Measurements from ENCODE around the gene EPDR1. TPM values are rescaled to one million over a fixed set of nuclear protein-coding genes. Genes with fewer than 3 reads are reported as not detected.
"Not testable (repeated sequence)": the region's sequence is repeated elsewhere in the genome, so short reads cannot be mapped to it uniquely, and the experiment has no call there.

EPDR1 gene
- total RNA-seq, 1 experiment from 2014 or later: 5.3 TPM

- no peak for DNase-seq
- Mint-ChIP-seq H3K36me3 (ENCODE audit: insufficient read depth in 1 of 3, low read depth in 3 of 3) (no peaks in the 10 kb centered on the region), H3K27ac (no peak overlapping the region), H3K4me3 (no peak overlapping the region), H3K9me3 (no peaks in the 10 kb centered on the region), H3K27me3 (ENCODE audit: low read depth) (no peaks in the 10 kb centered on the region; the same call in 1 of the 2 replicates), H3K4me1 (peaks cover 7% of the 10 kb centered on the region in 2 experiments; a peak in 1 of 4 replicates)
- Histone ChIP-seq H3K27ac (ENCODE audit: insufficient read length, low read depth, low read length) (no peak overlapping the region), H3K9ac (ENCODE audit: extremely low read depth, insufficient read length, low read length) (no peak overlapping the region), H3K23ac (ENCODE audit: insufficient read length, low read depth, low read length) (no peak overlapping the region), H2BK15ac (ENCODE audit: low read depth, low read length) (no peak overlapping the region), H4K91ac (ENCODE audit: insufficient read length, low read depth, low read length) (no peak overlapping the region), H4K5ac (ENCODE audit: insufficient read length, low read depth, low read length) (no peak overlapping the region), H3K18ac (ENCODE audit: insufficient read length, low read depth, low read length) (no peak overlapping the region), H3K79me1 (ENCODE audit: insufficient read depth, low read depth, low read length, poor library complexity, severe bottlenecking) (no peaks in the 10 kb centered on the region), H3K9me3 (ENCODE audit: control insufficient read depth, low read depth, low read length) (no peaks in the 10 kb centered on the region), H3K79me2 (ENCODE audit: insufficient read depth, low read length) (no peaks in the 10 kb centered on the region), H4K8ac (replicated peaks; ENCODE audit: insufficient read length, low read depth, low read length) (no peak overlapping the region), H3K14ac (ENCODE audit: insufficient read depth, low read length) (no peak overlapping the region), H2AFZ (ENCODE audit: low read length) (no peak overlapping the region), H2BK5ac (ENCODE audit: insufficient read length, low read length) (no peak overlapping the region), H2BK12ac (ENCODE audit: insufficient read length, low read depth, low read length) (no peak overlapping the region), H3K27me3 (ENCODE audit: insufficient read depth, low read length) (no peaks in the 10 kb centered on the region), H3K4me2 (ENCODE audit: insufficient read depth, insufficient read length, low read length) (no peak overlapping the region), H3K4me1 (ENCODE audit: insufficient read depth, low read length) (no peaks in the 10 kb centered on the region), H3K56ac (ENCODE audit: insufficient read length, low read depth, low read length) (no peak overlapping the region), H3K4ac (ENCODE audit: low read depth, low read length) (no peak overlapping the region), H4K20me1 (ENCODE audit: control insufficient read depth, insufficient read depth, insufficient read length) (no peaks in the 10 kb centered on the region), H3T11ph (ENCODE audit: low read length) (no peak overlapping the region), H2BK120ac (ENCODE audit: low read depth, low read length, poor library complexity, severe bottlenecking) (no peak overlapping the region), H3K23me2 (ENCODE audit: insufficient read length, low read depth, low read length, poor library complexity, severe bottlenecking) (no peaks in the 10 kb centered on the region), H2AK5ac (ENCODE audit: insufficient read length, low read length) (no peak overlapping the region), H2BK20ac (ENCODE audit: low read depth, low read length, poor library complexity, severe bottlenecking) (no peak overlapping the region)
- no CpG with 5 or more reads among the region's 2 CpGs for WGBS (ENCODE audit: extremely low coverage, insufficient read length, low lambda C conversion rate)
- no peak for TF ChIP-seq CTCF (conservative IDR thresholded peaks at IDR 0.05)
Observed at GRCh38 chr7:37952240-37952639, 31.8 kb downstream of the EPDR1 start.

DNA sequence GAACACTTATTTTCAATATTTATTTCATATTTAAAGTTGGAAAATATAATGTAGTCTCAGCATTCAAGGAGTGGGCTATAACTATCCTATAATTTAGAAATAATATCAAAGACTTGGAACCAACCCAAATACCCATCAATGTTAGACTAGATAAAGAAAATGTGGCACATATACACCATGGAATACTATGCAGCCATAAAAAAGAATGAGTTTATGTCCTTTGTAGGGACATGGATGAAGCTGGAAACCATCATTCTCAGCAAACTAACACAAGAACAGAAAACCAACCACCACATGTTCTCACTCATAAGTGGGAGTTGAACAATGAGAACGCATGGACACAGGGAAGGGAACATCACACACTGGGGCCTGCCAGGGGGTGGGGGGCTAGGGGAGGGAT, 33.8 kb downstream of the EPDR1 start:
- H3K9me3 Mint-ChIP-seq; H2BK12ac ChIP-seq (ENCODE audit: insufficient read length, low read depth, low read length); H3K9me3 ChIP-seq (ENCODE audit: control insufficient read depth, low read depth, low read length); H4K20me1 ChIP-seq (ENCODE audit: control insufficient read depth, insufficient read depth, insufficient read length); H3K4ac ChIP-seq (ENCODE audit: low read depth, low read length); H3K79me1 ChIP-seq (ENCODE audit: insufficient read depth, low read depth, low read length, poor library complexity, severe bottlenecking); DNase-seq; H3T11ph ChIP-seq (ENCODE audit: low read length); H3K23ac ChIP-seq (ENCODE audit: insufficient read length, low read depth, low read length); H2BK20ac ChIP-seq (ENCODE audit: low read depth, low read length, poor library complexity, severe bottlenecking); H3K36me3 Mint-ChIP-seq (ENCODE audit: insufficient read depth in 1 of 3, low read depth in 3 of 3); H3K4me3 Mint-ChIP-seq; H3K27me3 ChIP-seq (ENCODE audit: insufficient read depth, low read length); H2BK15ac ChIP-seq (ENCODE audit: low read depth, low read length); H3K79me2 ChIP-seq (ENCODE audit: insufficient read depth, low read length); H2BK5ac ChIP-seq (ENCODE audit: insufficient read length, low read length); H4K8ac ChIP-seq (replicated peaks; ENCODE audit: insufficient read length, low read depth, low read length); H3K9ac ChIP-seq (ENCODE audit: extremely low read depth, insufficient read length, low read length); H3K18ac ChIP-seq (ENCODE audit: insufficient read length, low read depth, low read length); H2AFZ ChIP-seq (ENCODE audit: low read length); H4K91ac ChIP-seq (ENCODE audit: insufficient read length, low read depth, low read length); H3K27ac ChIP-seq (ENCODE audit: insufficient read length, low read depth, low read length); H3K27me3 Mint-ChIP-seq (ENCODE audit: low read depth); H3K4me1 Mint-ChIP-seq; H3K56ac ChIP-seq (ENCODE audit: insufficient read length, low read depth, low read length); H2BK120ac ChIP-seq (ENCODE audit: low read depth, low read length, poor library complexity, severe bottlenecking); H3K4me1 ChIP-seq (ENCODE audit: insufficient read depth, low read length); H3K23me2 ChIP-seq (ENCODE audit: insufficient read length, low read depth, low read length, poor library complexity, severe bottlenecking); H2AK5ac ChIP-seq (ENCODE audit: insufficient read length, low read length); H4K5ac ChIP-seq (ENCODE audit: insufficient read length, low read depth, low read length); H3K14ac ChIP-seq (ENCODE audit: insufficient read depth, low read length); H3K4me2 ChIP-seq (ENCODE audit: insufficient read depth, insufficient read length, low read length); H3K27ac Mint-ChIP-seq: not testable (repeated sequence)
- WGBS (ENCODE audit: extremely low coverage, insufficient read length, low lambda C conversion rate): no CpG with 5 or more reads among the region's 1 CpG

Measured in H9 (cell line).